Kidney epithelial cell (primary cell): Measurements from ENCODE around the gene TAS1R2. TPM values are rescaled to one million over a fixed set of nuclear protein-coding genes. Genes with fewer than 3 reads are reported as not detected.

ENCODE experiments used
- DNase-seq: peaks from one replicate; pipeline ENCODE4 v3.0.0-alpha.2; 2010; ENCODE audit warnings: low read depth
- H3K27me3 ChIP-seq: 2 replicates; pipeline ENCODE4 v1.6.0; 2011; ENCODE audit warnings: low read length; ENCODE audit not compliant: control insufficient read depth, insufficient read depth
- H3K36me3 ChIP-seq: 2 replicates; pipeline ENCODE4 v1.5.1; 2011; ENCODE audit warnings: low read length; ENCODE audit not compliant: control insufficient read depth, insufficient read depth
- H3K4me3 ChIP-seq: 2 replicates; pipeline ENCODE4 v1.5.1; 2011; ENCODE audit warnings: low read depth, mild to moderate bottlenecking, control low read depth, low read length
- CTCF ChIP-seq: IDR thresholded peaks from 2 replicates; pipeline ENCODE4 v1.5.1; 2011; ENCODE audit warnings: mild to moderate bottlenecking, moderate library complexity, low read length, control low read depth, inconsistent platforms; ENCODE audit not compliant: insufficient read depth, poor library complexity, severe bottlenecking
- total RNA-seq: library from RNA; depleted of rRNA; stranded (reverse); fragments of >200 nt; gene quantifications from 2 replicates; pipeline ENCODE4 v1.2.3, GENCODE V29; 2015

TAS1R2 gene
- total RNA-seq, 1 donor from 2014 or later, result not detected

GRCh38 chr1:18882486-18882885 lies 23.0 kb upstream of the TAS1R2 start:
- Histone ChIP-seq H3K36me3 (no peaks in the 10 kb centered on the region), H3K27me3 (no peaks in the 10 kb centered on the region), H3K4me3 (no peak overlapping the region)
- no peak for TF ChIP-seq CTCF
- DNase-seq, result no peak

GRCh38 chr1:18881642-18882431 lies 22.4 kb upstream of the TAS1R2 start:
- no peak overlapping the region for H3K4me3 ChIP-seq
- no peak for TF ChIP-seq CTCF
- H3K36me3 ChIP-seq, result no peaks in the 10 kb centered on the region
- H3K27me3 ChIP-seq, result no peaks in the 10 kb centered on the region
- no peak for DNase-seq

GRCh38 chr1:18881164-18881563 lies 21.7 kb upstream of the TAS1R2 start:
- no peak for DNase-seq
- Histone ChIP-seq H3K36me3 (no peaks in the 10 kb centered on the region), H3K4me3 (no peak overlapping the region), H3K27me3 (peaks cover 2% of the 10 kb centered on the region)
- TF ChIP-seq CTCF, result no peak

- no peak for TF ChIP-seq CTCF
- H3K36me3 ChIP-seq, result no peaks in the 10 kb centered on the region
- H3K4me3 ChIP-seq, result no peak overlapping the region
- H3K27me3 ChIP-seq, result peaks cover 2% of the 10 kb centered on the region
- DNase-seq, result no peak
Measured at GRCh38 chr1:18880585-18880984, 21.1 kb upstream of the TAS1R2 start.

- no peaks in the 10 kb centered on the region for H3K36me3 ChIP-seq
- TF ChIP-seq CTCF, result no peak
Measured at GRCh38 chr1:18879791-18880309, 20.4 kb upstream of the TAS1R2 start.

More at GRCh38 chr1:18879791-18880309, 20.4 kb upstream of the TAS1R2 start:
- H3K4me3 ChIP-seq, result no peak overlapping the region
- H3K27me3 ChIP-seq, result peaks cover 2% of the 10 kb centered on the region
- no peak for DNase-seq
